ENCODE results near the gene PRDM8.
"Not testable (repeated sequence)": the region's sequence is repeated elsewhere in the genome, so short reads cannot be mapped to it uniquely, and the experiment has no call there.

The PRDM8 gene

DNA sequence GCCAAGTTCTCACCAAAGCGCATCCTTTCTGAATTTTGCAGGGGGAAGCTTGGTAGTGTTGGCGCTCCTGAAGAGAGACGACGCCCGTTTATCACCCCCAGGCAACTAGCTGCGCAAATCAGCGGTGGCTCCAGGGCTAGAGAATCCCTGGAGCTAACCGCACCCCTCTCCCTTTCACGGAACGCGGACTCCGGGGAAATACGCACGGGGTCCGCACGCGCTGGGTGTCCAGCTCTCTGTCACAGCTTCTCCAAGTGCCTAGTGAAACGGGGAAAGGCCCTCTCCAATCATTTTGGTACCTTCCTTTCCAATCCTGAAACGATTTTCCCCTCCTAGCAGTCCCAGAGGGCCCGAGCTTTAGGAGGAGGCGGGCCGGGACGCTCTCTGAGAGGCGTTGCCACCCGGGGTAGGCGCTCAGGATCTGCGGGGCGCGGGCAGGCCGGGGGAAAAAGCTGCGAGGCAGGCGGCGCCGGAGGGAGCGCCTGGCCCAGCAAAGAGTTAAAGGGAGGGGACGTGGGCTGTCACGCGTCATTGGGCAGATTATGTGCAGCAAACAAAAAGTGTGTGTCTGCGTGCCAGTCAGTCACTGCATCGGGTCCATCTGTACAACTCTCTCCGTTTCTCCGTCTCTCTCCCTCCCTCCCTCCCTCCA, at the start of gene PRDM8:
TSS of gene PRDM8 (plus strand) at position 582 of the 652 bp plus-strand sequence. CDS start 2,578 bp downstream, outside the sequence.
- DNase-seq (ENCODE audit: low read depth in 1 of 2, low spot score in 1 of 2) = no peak

- no peak for DNase-seq (ENCODE audit: low read depth in 1 of 2, low spot score in 1 of 2)
These were observed 46.7 kb upstream of the PRDM8 start for GRCh38 chr4:80150387-80151180.

DNA sequence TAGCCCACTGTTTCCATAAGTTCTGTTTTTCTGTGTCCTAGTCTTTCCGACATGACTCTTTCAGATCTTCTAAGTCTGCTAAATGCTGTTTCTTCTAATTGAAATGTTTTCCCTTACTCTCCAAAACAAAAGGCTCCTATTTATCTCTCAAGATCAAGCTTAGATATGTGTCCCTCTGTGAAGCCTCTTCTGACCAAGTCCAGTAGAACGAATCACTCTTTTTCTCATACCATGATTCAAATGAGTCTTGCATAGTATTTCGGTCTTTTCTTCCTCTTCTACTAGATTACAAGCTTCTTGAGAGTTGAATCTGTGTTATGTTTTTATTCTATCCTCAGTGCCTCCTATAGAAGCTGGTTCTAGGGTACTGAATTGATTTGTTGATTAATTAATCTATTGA, 45.3 kb upstream of the PRDM8 start:
- DNase-seq (ENCODE audit: low read depth in 1 of 2, low spot score in 1 of 2) = no peak

DNA sequence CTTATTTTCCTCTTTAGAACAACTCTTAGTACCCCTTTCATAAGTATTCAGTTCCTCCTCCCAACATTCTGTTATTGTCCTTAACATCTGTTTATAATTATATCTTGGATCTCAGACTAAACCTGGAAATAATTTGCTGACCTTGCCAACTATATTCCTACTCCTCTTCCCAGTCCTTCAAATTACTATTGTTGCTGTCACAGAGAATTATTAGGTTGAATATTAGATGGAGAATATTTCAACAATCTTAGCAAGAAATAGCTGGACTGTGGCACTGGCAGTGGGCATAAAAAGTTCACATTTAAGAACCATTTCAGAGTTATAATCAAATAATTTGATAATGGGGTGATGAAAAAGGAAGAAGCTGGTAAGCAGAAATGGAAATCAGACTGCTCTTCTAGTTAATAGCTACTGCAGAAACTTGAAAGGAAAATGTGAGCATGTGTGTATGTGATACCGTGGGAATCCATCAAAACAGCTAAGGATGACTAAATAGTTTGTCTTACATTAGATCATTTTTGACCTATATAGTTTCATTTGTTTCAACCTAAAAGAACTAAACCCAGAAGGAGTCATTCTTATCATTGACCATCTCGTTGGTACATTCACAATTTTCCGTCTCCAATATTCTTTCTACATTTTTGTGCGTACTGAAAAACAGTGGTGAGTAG, 43.3 kb upstream of the PRDM8 start:
- DNase-seq (ENCODE audit: low read depth in 1 of 2, low spot score in 1 of 2) = no peak

DNA sequence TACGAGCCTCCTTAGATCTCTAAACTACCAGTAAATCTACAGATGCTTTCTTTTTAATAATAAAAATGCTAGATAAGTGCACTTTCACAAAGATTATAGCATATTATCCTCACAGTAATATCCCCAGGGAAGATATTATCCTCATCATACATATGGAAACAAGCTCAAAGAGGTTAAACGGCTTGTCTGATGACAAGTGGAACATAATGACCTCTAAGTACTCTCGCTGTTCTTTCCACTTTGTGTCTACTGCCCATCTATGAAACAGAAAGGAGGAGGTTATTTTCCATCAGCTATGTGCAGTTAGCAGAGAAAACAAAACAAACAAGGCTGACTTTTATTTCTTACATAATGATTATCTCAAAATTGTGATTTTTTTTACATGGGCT, 42.8 kb upstream of the PRDM8 start:
- DNase-seq (ENCODE audit: low read depth in 1 of 2, low spot score in 1 of 2) = no peak

GRCh38 chr4:80155316-80155982, 41.9 kb upstream of the PRDM8 start:
- DNase-seq (ENCODE audit: low read depth in 1 of 2, low spot score in 1 of 2) = no peak

- DNase-seq (ENCODE audit: low read depth in 1 of 2, low spot score in 1 of 2) = no peak
These were observed 40.9 kb upstream of the PRDM8 start for GRCh38 chr4:80156410-80156809.

GRCh38 chr4:80161413-80162058, 35.8 kb upstream of the PRDM8 start:
- no peak for DNase-seq (ENCODE audit: low read depth in 1 of 2, low spot score in 1 of 2)

- no peak for DNase-seq (ENCODE audit: low read depth in 1 of 2, low spot score in 1 of 2)
These were observed 34.9 kb upstream of the PRDM8 start for GRCh38 chr4:80162418-80162817.

DNA sequence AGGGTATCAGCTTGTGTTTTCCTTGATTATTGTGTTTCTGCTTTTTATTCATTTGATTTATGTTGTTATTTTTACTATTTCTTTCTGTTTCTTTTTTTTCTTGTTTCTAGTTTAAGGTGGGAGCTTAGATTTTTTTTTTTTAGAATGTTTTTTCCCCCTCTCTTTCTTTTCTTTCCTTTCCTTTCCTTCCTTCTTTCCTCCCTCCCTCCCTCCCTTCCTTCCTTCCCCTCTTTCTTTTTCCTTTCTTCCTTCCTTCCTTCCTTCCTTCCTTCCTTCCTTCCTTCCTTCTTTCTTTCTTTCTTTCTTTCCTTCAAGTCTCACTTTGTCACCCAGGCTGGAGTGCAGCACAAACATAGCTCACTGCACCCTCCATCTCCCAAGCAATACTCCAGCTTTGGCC, 31.4 kb upstream of the PRDM8 start:
- DNase-seq (ENCODE audit: low read depth in 1 of 2, low spot score in 1 of 2) = no peak

DNA sequence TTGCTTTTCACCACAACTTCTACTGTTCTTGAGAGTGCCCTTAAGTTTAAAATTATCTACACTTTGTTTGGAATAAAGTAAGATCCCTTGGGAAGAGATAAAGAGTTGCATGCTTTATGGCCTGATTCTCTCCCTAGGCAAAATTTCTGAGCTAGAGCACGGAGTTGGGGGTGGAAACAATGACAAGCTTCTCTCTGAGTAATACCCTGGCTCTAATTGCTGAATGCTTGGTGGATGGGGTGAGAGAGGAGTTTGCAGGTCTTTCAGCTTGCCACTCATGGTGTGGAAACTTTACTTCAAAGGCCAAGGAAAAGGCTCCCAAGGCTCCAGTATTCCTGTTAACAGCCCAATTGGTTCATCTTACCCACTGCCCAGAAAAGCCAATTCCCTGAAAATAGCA, 26.1 kb upstream of the PRDM8 start:
- DNase-seq (ENCODE audit: low read depth in 1 of 2, low spot score in 1 of 2) = no peak

DNA sequence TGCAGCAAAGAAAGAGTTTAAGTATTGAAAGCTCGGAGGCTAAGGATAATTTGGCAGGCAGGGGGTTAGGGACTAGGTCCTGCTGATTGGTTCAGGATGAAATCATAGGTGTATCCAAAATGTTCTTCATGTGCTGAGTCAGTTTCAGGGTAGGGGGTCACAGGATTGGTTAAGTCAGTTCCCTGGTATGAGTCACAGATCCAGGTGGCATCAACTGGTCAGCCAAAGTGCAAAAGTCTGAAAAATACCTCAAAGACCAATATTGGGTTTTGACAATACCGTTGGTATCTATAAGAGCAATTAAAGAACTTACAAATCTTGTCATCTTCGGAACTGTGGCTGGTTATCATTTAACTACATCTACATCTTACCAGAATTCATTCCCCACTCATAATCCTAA, 25.6 kb upstream of the PRDM8 start:
- DNase-seq (ENCODE audit: low read depth in 1 of 2, low spot score in 1 of 2) = no peak

GRCh38 chr4:80172203-80172602, 25.1 kb upstream of the PRDM8 start:
- DNase-seq (ENCODE audit: low read depth in 1 of 2, low spot score in 1 of 2) = no peak

GRCh38 chr4:80173401-80173800, 23.9 kb upstream of the PRDM8 start:
- no peak for DNase-seq (ENCODE audit: low read depth in 1 of 2, low spot score in 1 of 2)

GRCh38 chr4:80173841-80174240, 23.5 kb upstream of the PRDM8 start:
- DNase-seq (ENCODE audit: low read depth in 1 of 2, low spot score in 1 of 2) = no peak

DNA sequence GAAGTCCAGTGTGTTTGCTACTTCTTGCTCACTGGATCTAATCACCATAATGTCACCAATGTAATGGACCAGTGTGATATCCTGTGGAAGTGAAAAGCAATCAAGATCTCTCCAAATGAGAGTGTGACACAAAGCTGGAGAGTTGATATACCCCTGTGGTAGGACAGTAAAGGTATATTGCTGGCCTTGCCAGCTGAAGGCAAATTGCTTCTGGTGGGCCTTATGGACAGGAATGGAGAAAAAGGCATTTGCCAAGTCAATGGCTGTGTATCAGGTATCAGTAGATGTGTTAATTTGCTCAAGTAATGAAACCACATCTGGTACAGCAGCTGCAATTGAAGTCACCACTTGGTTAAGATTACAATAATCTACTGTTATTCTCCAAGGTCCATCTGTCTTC, 19.5 kb upstream of the PRDM8 start:
- not testable (repeated sequence) for DNase-seq (ENCODE audit: low read depth in 1 of 2, low spot score in 1 of 2)

GRCh38 chr4:80178964-80179363, 18.3 kb upstream of the PRDM8 start:
- no peak for DNase-seq (ENCODE audit: low read depth in 1 of 2, low spot score in 1 of 2)

DNA sequence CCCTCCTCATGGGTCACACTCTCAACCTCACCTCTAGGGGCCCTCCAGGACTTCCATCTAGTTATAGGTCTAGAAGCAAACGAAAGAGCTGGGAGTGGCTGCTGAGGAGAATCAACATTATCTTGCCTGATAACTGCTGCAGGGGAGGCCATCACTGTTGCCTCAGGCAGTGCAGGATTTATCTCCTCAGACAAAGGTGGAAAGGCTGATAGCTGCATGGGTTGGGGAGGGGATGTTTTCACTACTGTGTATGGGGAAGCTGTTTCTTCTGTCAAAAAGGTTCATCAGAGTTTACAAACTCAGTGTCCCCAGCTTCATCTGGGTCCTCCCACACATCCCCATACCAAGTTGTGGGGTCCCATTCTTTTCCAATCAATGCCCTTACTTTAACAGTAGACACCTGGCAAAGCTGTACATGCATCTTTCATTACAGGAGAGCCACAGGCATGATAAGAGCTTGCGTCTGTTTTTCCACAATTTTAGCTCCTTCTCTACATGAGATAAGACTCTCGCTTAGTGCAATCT, 17.6 kb upstream of the PRDM8 start:
- no peak for DNase-seq (ENCODE audit: low read depth in 1 of 2, low spot score in 1 of 2)

DNA sequence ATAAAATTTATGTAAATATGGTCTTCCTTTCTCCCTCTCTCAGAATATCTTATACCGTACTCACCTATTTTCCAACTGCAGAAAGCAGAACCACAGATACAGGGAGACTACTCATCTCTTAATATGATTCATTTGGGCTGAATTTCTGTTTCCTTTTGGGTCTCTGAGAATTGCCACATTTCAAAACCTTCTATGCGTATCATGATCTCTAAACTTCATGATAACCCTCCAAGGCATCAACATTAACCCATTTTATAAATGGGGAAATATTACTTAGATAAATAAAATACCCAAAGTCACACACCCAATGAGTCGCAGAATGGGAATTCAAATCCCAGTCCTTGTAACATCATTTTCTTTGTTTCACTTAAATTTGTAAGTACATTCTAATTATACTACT, 16.6 kb upstream of the PRDM8 start:
- DNase-seq (ENCODE audit: low read depth in 1 of 2, low spot score in 1 of 2) = no peak

GRCh38 chr4:80182237-80182866, 15.0 kb upstream of the PRDM8 start:
- no peak for DNase-seq (ENCODE audit: low read depth in 1 of 2, low spot score in 1 of 2)

Measured in stimulated activated CD4-positive, alpha-beta T cell treated with anti-CD3 and anti-CD28 coated beads, Interleukin-15, amount 100 ng/mL, for 1 hour (primary cell).